ENCODE results near the gene OTUB2. TPM values are rescaled to one million over a fixed set of nuclear protein-coding genes. Genes with fewer than 3 reads are reported as not detected.

The OTUB2 gene
- total RNA-seq, 1 experiment from 2014 or later, result 1.2 TPM

- Mint-ChIP-seq H3K27ac (ENCODE audit: unreplicated experiment) (no peak overlapping the region), H3K36me3 (ENCODE audit: insufficient read depth, unreplicated experiment) (no peaks in the 10 kb centered on the region), H3K9me3 (ENCODE audit: unreplicated experiment) (no peaks in the 10 kb centered on the region), H3K27me3 (ENCODE audit: insufficient read depth, unreplicated experiment) (no peaks in the 10 kb centered on the region), H3K4me3 (ENCODE audit: unreplicated experiment) (peak overlapping the region; percentile 28), H3K4me1 (ENCODE audit: low read depth, unreplicated experiment) (peaks cover 4% of the 10 kb centered on the region)
- ChIA-PET POLR2A (no interaction called here), CTCF (interaction anchor here (1.1 kb wide), 1 partner anchor 9 kb away, joined by 3 read pairs; no protein-coding TSS in a partner anchor)
- Histone ChIP-seq H3K4me3 (ENCODE audit: low read depth, low read length) (no peak overlapping the region), H3K27me3 (replicated peaks; ENCODE audit: control insufficient read depth, insufficient read depth, low read length) (no peaks in the 10 kb centered on the region), H3K4me1 (peaks cover 6% of the 10 kb centered on the region; the same call in 1 of the 2 replicates), H3K36me3 (ENCODE audit: control insufficient read depth, insufficient read depth, low read length) (no peaks in the 10 kb centered on the region), H3K9me3 (no peaks in the 10 kb centered on the region)
- intact Hi-C loops (cut with micrococcal nuclease; ENCODE audit: unreplicated experiment), result no loop called here
- no TSS peak for BruUV-seq (replicated peaks)
- no peak for TF ChIP-seq CTCF (IDR thresholded peaks at IDR 0.05; ENCODE audit: insufficient read depth in 1 of 2, low read depth in 1 of 2, low read length in 1 of 2, severe bottlenecking in 1 of 2, unreplicated experiment in 1 of 2)
- no peak for DNase-seq
Observed at GRCh38 chr14:94027566-94028449, 1.7 kb downstream of the OTUB2 start.

GRCh38 chr14:94028450-94028826 lies 2.3 kb downstream of the OTUB2 start:
- DNase-seq, result no peak
- H3K9me3 ChIP-seq, result no peaks in the 10 kb centered on the region
- H3K27me3 ChIP-seq (replicated peaks; ENCODE audit: control insufficient read depth, insufficient read depth, low read length), result no peaks in the 10 kb centered on the region
- no peaks in the 10 kb centered on the region for H3K4me1 Mint-ChIP-seq (ENCODE audit: low read depth, unreplicated experiment)
- no peak for TF ChIP-seq CTCF (IDR thresholded peaks at IDR 0.05; ENCODE audit: insufficient read depth in 1 of 2, low read depth in 1 of 2, low read length in 1 of 2, severe bottlenecking in 1 of 2, unreplicated experiment in 1 of 2)
- H3K27ac Mint-ChIP-seq (ENCODE audit: unreplicated experiment), result no peak overlapping the region
- BruUV-seq (replicated peaks), result no TSS peak
- peaks cover 3% of the 10 kb centered on the region; the same call in 1 of the 2 replicates for H3K4me1 ChIP-seq
- no peak overlapping the region for H3K4me3 ChIP-seq (ENCODE audit: low read depth, low read length)
- POLR2A ChIA-PET, result no interaction called here
- H3K27me3 Mint-ChIP-seq (ENCODE audit: insufficient read depth, unreplicated experiment), result no peaks in the 10 kb centered on the region
- CTCF ChIA-PET, result interaction anchor here (0.6 to 1.1 kb wide), 2 partner anchors 8 to 76 kb away, joined by 3 read pairs; no protein-coding TSS in a partner anchor
- H3K36me3 ChIP-seq (ENCODE audit: control insufficient read depth, insufficient read depth, low read length), result no peaks in the 10 kb centered on the region
- no peak overlapping the region for H3K4me3 Mint-ChIP-seq (ENCODE audit: unreplicated experiment)
- H3K36me3 Mint-ChIP-seq (ENCODE audit: insufficient read depth, unreplicated experiment), result no peaks in the 10 kb centered on the region
- H3K9me3 Mint-ChIP-seq (ENCODE audit: unreplicated experiment), result no peaks in the 10 kb centered on the region
- intact Hi-C loops (cut with micrococcal nuclease; ENCODE audit: unreplicated experiment), result no loop called here

GRCh38 chr14:94029265-94029664 lies 3.1 kb downstream of the OTUB2 start:
- Mint-ChIP-seq H3K4me1 (ENCODE audit: low read depth, unreplicated experiment) (no peaks in the 10 kb centered on the region), H3K27ac (ENCODE audit: unreplicated experiment) (no peak overlapping the region), H3K36me3 (ENCODE audit: insufficient read depth, unreplicated experiment) (no peaks in the 10 kb centered on the region), H3K4me3 (ENCODE audit: unreplicated experiment) (no peak overlapping the region), H3K9me3 (ENCODE audit: unreplicated experiment) (no peaks in the 10 kb centered on the region), H3K27me3 (ENCODE audit: insufficient read depth, unreplicated experiment) (no peaks in the 10 kb centered on the region)
- CTCF ChIA-PET, result no interaction called here
- peaks cover 3% of the 10 kb centered on the region; the same call in 1 of the 2 replicates for H3K4me1 ChIP-seq
- H3K27me3 ChIP-seq (replicated peaks; ENCODE audit: control insufficient read depth, insufficient read depth, low read length), result no peaks in the 10 kb centered on the region
- POLR2A ChIA-PET, result no interaction called here
- intact Hi-C loops (cut with micrococcal nuclease; ENCODE audit: unreplicated experiment), result no loop called here
- no peak for DNase-seq
- H3K36me3 ChIP-seq (ENCODE audit: control insufficient read depth, insufficient read depth, low read length), result no peaks in the 10 kb centered on the region
- no TSS peak for BruUV-seq (replicated peaks)
- no peak for TF ChIP-seq CTCF (IDR thresholded peaks at IDR 0.05; ENCODE audit: insufficient read depth in 1 of 2, low read depth in 1 of 2, low read length in 1 of 2, severe bottlenecking in 1 of 2, unreplicated experiment in 1 of 2)
- H3K4me3 ChIP-seq (ENCODE audit: low read depth, low read length), result no peak overlapping the region
- H3K9me3 ChIP-seq, result no peaks in the 10 kb centered on the region
